Body of pancreas (tissue), 4 donors: ENCODE results near the gene RAB44.

Source experiments
- CTCF ChIP-seq, 7 experiments: fragments of 450-650 bp in 4 of 7; fragments of 200-600 bp in 3 of 7; sonication (generic) in 3 of 7; IDR thresholded peaks; one replicate each; pipeline ENCODE4 v1.5.1; 2016 to 2019; ENCODE audit warnings: antibody characterized with exemption in 7 of 7
- POLR2A ChIP-seq, 3 donors: fragments of 450-650 bp; IDR thresholded peaks; one replicate each; pipeline ENCODE4 v1.6.1; 2016; ENCODE audit warnings: antibody characterized with exemption in 3 of 3, mild to moderate bottlenecking in 2 of 3

- TF ChIP-seq POLR2A (IDR thresholded peaks at IDR 0.05): no peak
- TF ChIP-seq CTCF (IDR thresholded peaks at IDR 0.05): peak in 1 of 7 experiments; percentile 4
Observed at GRCh38 chr6:36666826-36667591, 30.6 kb upstream of the RAB44 start.
